AG10803 (cell line): ENCODE results near the gene SLC43A2.

Source experiments
- DNase-seq: peaks from one replicate; pipeline ENCODE4 v3.0.0; 2010; ENCODE audit warnings: low read depth
- H3K4me3 ChIP-seq: 2 replicates; pipeline ENCODE4 v1.5.1; 2011; ENCODE audit warnings: mild to moderate bottlenecking, low read length, control low read depth
- CTCF ChIP-seq: conservative IDR thresholded peaks from 2 replicates; pipeline ENCODE4 v1.5.1; 2011; ENCODE audit warnings: mild to moderate bottlenecking, low read length, control low read depth, inconsistent platforms

The SLC43A2 gene

DNA sequence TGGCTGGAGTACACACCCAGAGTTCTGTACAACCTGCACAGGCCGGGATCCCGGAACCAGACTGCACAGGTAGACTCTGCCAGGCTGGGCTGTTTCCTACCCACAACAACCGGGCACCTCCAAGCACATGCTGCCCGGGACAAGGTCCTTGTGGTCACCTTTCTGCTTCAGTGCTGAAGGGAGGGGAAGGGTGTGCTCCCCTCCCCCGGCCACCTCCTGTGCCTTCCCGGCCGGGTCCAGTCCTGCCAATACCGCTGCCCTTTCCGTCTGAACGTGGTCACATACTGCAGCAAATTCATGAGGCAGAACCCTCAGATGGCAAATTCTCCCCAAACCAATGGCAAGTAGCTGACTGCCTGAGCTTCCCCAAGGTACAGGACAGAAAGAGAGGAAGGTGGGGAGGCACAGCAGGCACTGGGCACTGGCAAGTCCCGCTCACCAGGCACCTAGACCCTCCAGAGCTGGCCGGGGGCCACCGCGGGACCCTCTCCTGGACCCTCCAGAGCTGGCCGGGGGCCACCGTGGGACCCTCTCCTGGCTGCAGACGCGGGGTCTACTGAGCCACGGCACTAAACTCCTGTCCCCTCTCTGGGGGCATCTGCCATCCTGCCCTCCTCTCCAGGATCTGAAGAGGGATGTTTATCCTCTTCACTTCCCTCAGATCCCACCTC is 22.8 kb downstream of the SLC43A2 start:
- DNase-seq = no peak
- H3K4me3 ChIP-seq = no peak overlapping the region
- TF ChIP-seq CTCF = no peak

GRCh38 chr17:1604831-1605528 is 23.7 kb downstream of the SLC43A2 start:
- no peak for TF ChIP-seq CTCF
- no peak for DNase-seq
- H3K4me3 ChIP-seq = no peak overlapping the region

GRCh38 chr17:1601571-1601970 is 27.1 kb downstream of the SLC43A2 start:
- no peak overlapping the region for H3K4me3 ChIP-seq
- DNase-seq = no peak
- TF ChIP-seq CTCF = no peak

DNA sequence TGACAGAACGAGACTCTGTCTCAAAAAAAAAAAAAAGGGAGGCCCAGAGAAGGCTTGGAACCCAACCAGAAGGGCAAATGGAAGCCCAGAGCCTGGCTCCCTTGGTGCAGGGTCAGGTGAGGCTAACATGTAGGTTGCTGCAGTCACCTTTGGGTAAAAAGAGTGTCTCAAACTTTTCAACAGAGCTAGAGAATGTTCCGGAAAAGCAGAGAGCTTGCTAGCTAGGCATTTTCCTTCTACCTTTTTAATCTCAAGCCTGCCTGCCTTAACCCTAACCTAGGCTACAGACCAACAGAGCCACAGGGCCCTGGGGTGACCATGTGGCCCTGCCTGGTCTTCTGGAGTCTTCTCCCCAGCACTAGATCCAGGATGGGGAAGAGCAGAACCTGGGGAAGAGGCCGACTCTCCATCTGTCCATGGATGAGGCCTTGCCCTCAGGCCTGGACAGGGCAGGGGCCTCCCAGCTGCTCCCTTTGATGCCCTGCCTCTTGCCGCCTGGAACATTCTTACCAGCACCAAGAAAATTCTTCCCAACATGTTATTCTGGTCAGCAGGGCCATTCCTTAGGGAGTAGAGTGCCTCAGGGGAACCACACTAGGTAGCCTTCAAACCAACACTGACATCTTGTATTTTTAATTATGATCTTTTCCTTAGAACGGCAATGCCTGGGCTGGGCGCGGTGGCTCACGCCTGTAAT is 30.1 kb downstream of the SLC43A2 start:
- no peak for DNase-seq
- no peak for TF ChIP-seq CTCF
- no peak overlapping the region for H3K4me3 ChIP-seq

DNA sequence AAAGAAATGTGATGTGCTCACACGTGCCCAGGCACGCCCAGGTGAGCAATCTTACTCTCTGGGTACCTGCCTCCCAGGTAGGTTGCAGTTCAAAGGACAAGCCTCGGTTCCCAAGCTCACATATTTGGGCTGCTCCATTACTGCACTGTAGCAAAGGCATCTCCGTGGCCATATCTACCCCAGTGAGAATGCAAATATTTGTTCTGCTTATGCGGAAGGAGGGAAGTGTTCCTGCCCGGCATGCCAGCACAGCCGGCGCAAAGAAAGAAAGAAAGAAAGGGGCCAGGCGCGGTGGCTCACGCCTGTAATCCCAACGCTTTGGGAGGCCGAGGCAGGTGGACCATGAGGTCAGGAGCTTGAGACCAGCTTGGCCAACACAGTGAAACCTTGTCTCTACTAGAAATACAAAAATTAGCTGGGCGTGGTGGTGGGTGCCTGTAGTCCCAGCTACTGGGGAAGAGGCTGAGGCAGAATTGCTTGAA is 30.7 kb downstream of the SLC43A2 start:
- no peak overlapping the region for H3K4me3 ChIP-seq
- DNase-seq = no peak
- TF ChIP-seq CTCF = no peak

DNA sequence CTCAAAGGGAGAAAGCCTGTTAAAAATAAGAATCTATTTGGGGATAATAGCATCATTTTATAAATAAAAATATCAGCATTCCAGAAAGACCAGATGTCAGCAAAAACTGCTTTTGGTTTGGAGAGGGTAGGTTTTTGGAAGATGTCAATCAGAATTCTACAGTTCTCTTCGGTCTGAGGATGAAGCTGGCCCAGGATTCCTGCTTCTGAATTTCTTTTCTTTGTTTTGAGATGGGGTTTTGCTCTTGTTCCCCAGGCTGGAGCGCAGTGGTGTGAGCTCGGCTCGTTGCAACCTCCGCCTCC is 35.1 kb downstream of the SLC43A2 start:
- no peak for TF ChIP-seq CTCF
- DNase-seq = no peak
- H3K4me3 ChIP-seq = no peak overlapping the region
